HFFc6 (cell line): ENCODE data around the gene GRAMD1A. TPM values are rescaled to one million over a fixed set of nuclear protein-coding genes. Genes with fewer than 3 reads are reported as not detected.

Experiments used
- DNase-seq: peaks from one replicate; pipeline ENCODE4 v3.0.0-alpha.2; 2018
- H3K27ac Mint-ChIP-seq: 2 replicates; pipeline ENCODE4 v1.8.0; 2020; ENCODE audit warnings: mild to moderate bottlenecking, mixed read lengths
- H3K27me3 Mint-ChIP-seq: 2 replicates; pipeline ENCODE4 v1.8.0; 2021; ENCODE audit warnings: mild to moderate bottlenecking, moderate library complexity, mixed read lengths; ENCODE audit not compliant: insufficient read depth
- H3K36me3 Mint-ChIP-seq: 2 replicates; pipeline ENCODE4 v1.8.0; 2021; ENCODE audit warnings: low read depth, mixed read lengths
- H3K4me1 Mint-ChIP-seq: 2 replicates; pipeline ENCODE4 v1.8.0; 2020; ENCODE audit warnings: low read depth, mixed read lengths
- H3K4me3 Mint-ChIP-seq: 2 replicates; pipeline ENCODE4 v1.8.0; 2020; ENCODE audit warnings: mild to moderate bottlenecking, moderate library complexity, mixed read lengths
- H3K9me3 Mint-ChIP-seq: 2 replicates; pipeline ENCODE4 v1.8.0; 2020; ENCODE audit warnings: mild to moderate bottlenecking, mixed read lengths
- total RNA-seq, 6 experiments: library from RNA; stranded (reverse); fragmentation: NEBNext Ultra II Directional; extraction: Animal tissue kit (Norgen Biotek cat#: 25700); gene quantifications; 2 replicates in 1 of 6; 3 replicates in 5 of 6; pipeline ENCODE4 v1.2.3, GENCODE V29; 2021
- TF ChIP-seq, protein P1 (sequence below): fragments of 200-600 bp; sonication (generic); IDR thresholded peaks from 2 replicates; pipeline ENCODE4 v1.5.0; 2021; ENCODE audit warnings: antibody characterized with exemption, mild to moderate bottlenecking

The GRAMD1A gene
- total RNA-seq, 6 experiments from 2014 or later = 48.2 to 51.3 (median 50.0) TPM

DNA sequence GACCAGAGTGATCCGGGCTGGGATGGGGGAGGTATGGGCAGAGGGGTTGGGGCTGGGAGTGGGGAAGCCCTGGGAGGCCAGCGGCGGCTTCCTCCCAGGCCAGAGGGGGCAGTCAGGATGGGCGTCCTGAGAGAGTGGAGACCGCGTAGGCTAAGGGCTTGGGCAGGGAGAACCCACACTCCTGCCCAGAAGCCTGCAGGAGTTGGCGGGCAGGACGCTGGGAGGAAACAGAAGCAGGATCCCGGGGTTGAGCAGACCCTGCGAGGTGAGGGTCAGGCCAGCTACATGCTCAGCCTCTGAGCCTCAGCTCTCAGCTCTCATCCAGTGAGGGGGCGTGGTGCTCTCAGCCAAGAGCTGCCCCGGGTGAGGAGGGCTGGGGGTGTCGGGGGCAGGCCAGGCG lies 22.3 kb downstream of the GRAMD1A start:
- TF ChIP-seq, protein P1, sequence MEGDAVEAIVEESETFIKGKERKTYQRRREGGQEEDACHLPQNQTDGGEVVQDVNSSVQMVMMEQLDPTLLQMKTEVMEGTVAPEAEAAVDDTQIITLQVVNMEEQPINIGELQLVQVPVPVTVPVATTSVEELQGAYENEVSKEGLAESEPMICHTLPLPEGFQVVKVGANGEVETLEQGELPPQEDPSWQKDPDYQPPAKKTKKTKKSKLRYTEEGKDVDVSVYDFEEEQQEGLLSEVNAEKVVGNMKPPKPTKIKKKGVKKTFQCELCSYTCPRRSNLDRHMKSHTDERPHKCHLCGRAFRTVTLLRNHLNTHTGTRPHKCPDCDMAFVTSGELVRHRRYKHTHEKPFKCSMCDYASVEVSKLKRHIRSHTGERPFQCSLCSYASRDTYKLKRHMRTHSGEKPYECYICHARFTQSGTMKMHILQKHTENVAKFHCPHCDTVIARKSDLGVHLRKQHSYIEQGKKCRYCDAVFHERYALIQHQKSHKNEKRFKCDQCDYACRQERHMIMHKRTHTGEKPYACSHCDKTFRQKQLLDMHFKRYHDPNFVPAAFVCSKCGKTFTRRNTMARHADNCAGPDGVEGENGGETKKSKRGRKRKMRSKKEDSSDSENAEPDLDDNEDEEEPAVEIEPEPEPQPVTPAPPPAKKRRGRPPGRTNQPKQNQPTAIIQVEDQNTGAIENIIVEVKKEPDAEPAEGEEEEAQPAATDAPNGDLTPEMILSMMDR = no peak
- Mint-ChIP-seq H3K27ac (no peak overlapping the region), H3K9me3 (no peaks in the 10 kb centered on the region), H3K27me3 (peaks cover 2% of the 10 kb centered on the region; the same call in 1 of the 2 replicates), H3K4me3 (no peak overlapping the region), H3K36me3 (peaks cover 28% of the 10 kb centered on the region), H3K4me1 (no peaks in the 10 kb centered on the region)
- no peak for DNase-seq

DNA sequence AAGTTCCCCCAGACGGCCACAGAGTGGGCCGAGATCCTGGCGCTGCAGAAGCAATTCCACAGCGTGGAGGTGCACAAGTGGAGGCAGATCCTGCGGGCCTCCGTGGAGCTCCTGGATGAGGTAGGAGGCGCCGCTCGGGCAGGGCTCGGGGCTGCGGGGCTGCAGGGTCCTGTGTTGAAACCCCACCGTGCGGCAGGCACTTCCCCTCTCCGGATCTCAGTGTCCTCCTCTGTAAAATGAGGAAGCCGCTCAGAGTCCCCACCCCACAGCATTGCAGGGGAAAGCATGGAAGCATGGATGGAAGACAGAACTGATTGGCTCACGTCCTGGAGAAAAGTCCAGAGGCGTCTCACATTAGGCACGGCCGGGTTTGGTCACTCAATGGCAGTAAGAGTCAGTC lies 23.3 kb downstream of the GRAMD1A start:
- peaks cover 31% of the 10 kb centered on the region for H3K36me3 Mint-ChIP-seq
- TF ChIP-seq, protein P1 = no peak
- H3K4me1 Mint-ChIP-seq = no peaks in the 10 kb centered on the region
- H3K27ac Mint-ChIP-seq = no peak overlapping the region
- no peak for DNase-seq
- no peak overlapping the region for H3K4me3 Mint-ChIP-seq
- peaks cover 2% of the 10 kb centered on the region; the same call in 1 of the 2 replicates for H3K27me3 Mint-ChIP-seq
- no peaks in the 10 kb centered on the region for H3K9me3 Mint-ChIP-seq

DNA sequence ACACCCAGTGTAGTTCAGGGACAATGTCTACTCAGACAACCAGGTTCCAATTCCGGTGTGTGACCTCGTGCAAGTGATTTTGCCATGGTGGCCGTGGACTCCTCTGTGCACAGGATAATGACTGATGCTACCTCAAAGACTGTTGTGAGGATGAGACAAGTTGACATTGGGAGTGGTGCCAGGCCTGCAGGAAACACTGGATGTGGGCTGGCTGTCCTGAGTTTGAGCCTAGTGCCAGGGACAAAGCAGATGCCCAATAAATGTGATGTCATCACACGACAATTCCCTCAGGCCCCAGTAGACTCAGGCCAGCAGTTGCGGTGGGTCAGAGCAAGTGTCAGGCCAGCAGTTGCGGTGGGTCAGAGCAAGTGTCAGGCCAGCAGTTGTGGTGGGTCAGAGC lies 24.0 kb downstream of the GRAMD1A start:
- DNase-seq = no peak
- Mint-ChIP-seq H3K4me1 (no peaks in the 10 kb centered on the region), H3K9me3 (no peaks in the 10 kb centered on the region), H3K27ac (no peak overlapping the region), H3K36me3 (peaks cover 28% of the 10 kb centered on the region), H3K27me3 (peaks cover 2% of the 10 kb centered on the region; the same call in 1 of the 2 replicates), H3K4me3 (no peak overlapping the region)
- TF ChIP-seq, protein P1 = no peak

DNA sequence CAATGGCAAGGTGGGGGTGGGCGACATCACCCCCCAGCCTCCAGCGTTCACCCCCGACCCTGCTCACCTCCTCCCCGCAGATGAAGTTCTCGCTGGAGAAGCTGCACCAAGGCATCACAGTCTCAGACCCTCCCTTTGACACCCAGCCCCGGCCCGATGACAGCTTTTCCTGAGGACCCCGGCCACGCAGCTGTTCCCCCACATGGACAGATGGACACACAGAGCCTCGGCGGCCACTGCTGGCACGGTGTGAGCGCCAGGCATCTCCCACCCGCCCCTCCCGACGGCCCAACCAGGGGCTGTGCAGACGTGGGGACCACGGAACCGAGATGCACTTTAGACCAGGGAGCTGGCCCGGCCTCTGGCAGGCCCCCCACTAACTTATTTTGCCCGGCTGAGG lies 25.8 kb downstream of the GRAMD1A start:
- Mint-ChIP-seq H3K4me1 (peaks cover under 1% of the 10 kb centered on the region; the same call in 1 of the 2 replicates), H3K27me3 (peaks cover 5% of the 10 kb centered on the region), H3K36me3 (peaks cover 18% of the 10 kb centered on the region; the same call in 1 of the 2 replicates), H3K4me3 (no peak overlapping the region), H3K27ac (no peak overlapping the region), H3K9me3 (no peaks in the 10 kb centered on the region)
- TF ChIP-seq, protein P1 = no peak
- no peak for DNase-seq

DNA sequence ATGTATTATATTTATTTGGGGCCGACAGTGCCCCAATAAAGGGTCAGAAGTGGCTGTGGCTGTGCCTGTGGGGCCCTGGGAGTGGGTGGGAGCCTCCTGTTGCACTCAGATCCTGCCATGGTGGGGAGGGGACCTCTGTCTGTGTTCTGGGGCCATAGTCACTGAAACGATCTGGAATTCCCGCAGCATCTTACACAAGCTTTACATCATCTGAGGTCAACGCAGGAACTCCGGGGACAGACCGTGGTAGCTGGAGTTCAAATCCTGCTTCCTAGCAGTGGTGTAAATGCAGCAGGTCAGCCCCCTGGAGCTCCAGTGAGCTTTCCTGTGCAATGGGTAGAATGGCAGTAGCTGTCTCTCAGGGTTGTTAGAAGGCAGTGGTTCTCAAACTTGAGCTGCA lies 26.3 kb downstream of the GRAMD1A start:
- TF ChIP-seq, protein P1 = no peak
- Mint-ChIP-seq H3K36me3 (peaks cover 15% of the 10 kb centered on the region; the same call in 1 of the 2 replicates), H3K9me3 (no peaks in the 10 kb centered on the region), H3K27ac (no peak overlapping the region), H3K4me1 (peaks cover 5% of the 10 kb centered on the region), H3K27me3 (peaks cover 5% of the 10 kb centered on the region), H3K4me3 (no peak overlapping the region)
- DNase-seq = no peak

DNA sequence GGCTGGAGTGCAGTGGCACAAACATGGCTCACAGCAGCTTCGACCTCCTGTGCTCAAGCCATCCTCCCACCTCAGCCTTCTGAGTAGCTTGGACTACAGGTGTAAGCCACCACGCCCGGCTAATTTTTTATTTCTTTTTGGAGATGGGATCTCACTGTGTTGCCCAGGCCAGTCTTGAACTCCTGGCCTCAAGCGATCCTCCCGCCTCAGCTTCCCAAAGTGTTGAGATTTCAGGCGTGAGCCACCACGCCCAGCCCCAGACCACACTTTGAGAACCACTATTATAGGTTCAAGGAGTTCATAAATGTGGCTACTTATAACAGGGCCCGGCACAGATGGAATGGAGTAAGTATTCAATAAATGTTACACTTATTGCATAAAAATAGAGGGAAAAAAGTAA lies 26.9 kb downstream of the GRAMD1A start:
- Mint-ChIP-seq H3K27me3 (peaks cover 5% of the 10 kb centered on the region), H3K4me3 (no peak overlapping the region)

More for the DNA sequence above, 26.9 kb downstream of the GRAMD1A start:
- H3K36me3 Mint-ChIP-seq = peaks cover 15% of the 10 kb centered on the region; the same call in 1 of the 2 replicates
- peaks cover 9% of the 10 kb centered on the region for H3K4me1 Mint-ChIP-seq
- no peak for DNase-seq
- H3K27ac Mint-ChIP-seq = no peak overlapping the region
- no peaks in the 10 kb centered on the region for H3K9me3 Mint-ChIP-seq
- TF ChIP-seq, protein P1 = no peak
